B cell (primary cell): ENCODE results near the gene ANKRD33. TPM values are rescaled to one million over a fixed set of nuclear protein-coding genes. Genes with fewer than 3 reads are reported as not detected.

Experiments used
- ATAC-seq: fragments of 200-7000 bp; cut with Tn5 transposase; one replicate; pipeline ENCODE4 v1.10.0; 2021; ENCODE audit warnings: low read depth, mild to moderate bottlenecking, moderate number of reproducible peaks, moderate library complexity
- CTCF ChIA-PET: fragments of 350-600 bp; sonication (Branson Sonifier 250); formaldehyde crosslinking; loops from one replicate; lab custom pipeline; 2021; ENCODE audit warnings: antibody characterized with exemption, inconsistent platforms; lab: Charles Lee
- POLR2A ChIA-PET: fragments of 350-600 bp; sonication (Branson Sonifier 250); formaldehyde crosslinking; loops from one replicate; lab custom pipeline; 2021; ENCODE audit warnings: antibody characterized with exemption; lab: Charles Lee
- DNase-seq: peaks from one replicate; pipeline ENCODE4 v3.0.0; 2013
- H2AFZ ChIP-seq: 2 replicates; pipeline ENCODE4 v1.6.1; 2012; ENCODE audit warnings: mild to moderate bottlenecking, low read depth, low read length; ENCODE audit not compliant: insufficient read depth, poor library complexity, severe bottlenecking
- H3K27ac ChIP-seq, 2 donors: 1 replicate in 1 of 2; 2 replicates in 1 of 2; pipeline ENCODE4 v1.5.1; 2012 to 2013; ENCODE audit warnings: low read length in 2 of 2, mild to moderate bottlenecking in 2 of 2, moderate library complexity in 1 of 2
- H3K27me3 ChIP-seq, 4 experiments: fragments of 200-600 bp in 1 of 4; sonication (generic) in 1 of 4; replicated peaks in 1 of 4; 1 replicate in 2 of 4; 2 replicates in 2 of 4; pipeline versions ENCODE4 v1.6.1 to v1.7.0; 2013 to 2016; ENCODE audit warnings: low read length in 3 of 4, mild to moderate bottlenecking in 2 of 4, mixed read lengths in 1 of 4, moderate library complexity in 1 of 4; ENCODE audit not compliant: insufficient read depth in 4 of 4, control insufficient read depth in 3 of 4; ENCODE audit errors: control extremely low read depth in 1 of 4
- H3K36me3 ChIP-seq, 2 experiments: replicated peaks in 1 of 2; 1 replicate in 1 of 2; 2 replicates in 1 of 2; pipeline versions ENCODE4 v1.6.1 to v1.7.1; 2013; ENCODE audit warnings: low read length in 1 of 2; ENCODE audit not compliant: insufficient read depth in 2 of 2, control insufficient read depth in 1 of 2; ENCODE audit errors: control extremely low read depth in 1 of 2, extremely low read depth in 1 of 2
- H3K4me1 ChIP-seq, 2 donors: fragments of 200-600 bp in 1 of 2; sonication (generic) in 1 of 2; 1 replicate in 1 of 2; 2 replicates in 1 of 2; pipeline versions ENCODE4 v1.5.1 to v1.6.1; 2013 to 2017; ENCODE audit warnings: low read length in 2 of 2; ENCODE audit not compliant: control insufficient read depth in 2 of 2, insufficient read depth in 2 of 2
- H3K4me2 ChIP-seq: replicated peaks from 2 replicates; pipeline ENCODE3; 2012; ENCODE audit warnings: mild to moderate bottlenecking, low read depth, low read length; ENCODE audit not compliant: poor library complexity, severe bottlenecking
- H3K4me3 ChIP-seq, 5 experiments: fragments of 200-600 bp in 1 of 5; sonication (generic) in 1 of 5; 1 replicate in 3 of 5; 2 replicates in 2 of 5; pipeline versions ENCODE4 v1.5.1 to v1.7.0; 2011 to 2016; ENCODE audit warnings: low read length in 4 of 5, mild to moderate bottlenecking in 4 of 5, low read depth in 2 of 5, control low read depth in 1 of 5, moderate library complexity in 1 of 5; ENCODE audit not compliant: insufficient read depth in 1 of 5; ENCODE audit errors: control extremely low read depth in 1 of 5, extremely low read depth in 1 of 5
- H3K79me2 ChIP-seq: fragments of 200-600 bp; sonication (generic); one replicate; pipeline ENCODE4 v1.6.0; 2016; ENCODE audit warnings: low read length; ENCODE audit not compliant: control insufficient read depth, insufficient read depth
- H3K9ac ChIP-seq: fragments of 200-600 bp; sonication (generic); 2 replicates; pipeline ENCODE4 v1.6.1; 2017; ENCODE audit warnings: mild to moderate bottlenecking, low read length, moderate library complexity
- H3K9me3 ChIP-seq, 3 donors: one replicate each; pipeline versions ENCODE4 v1.6.1 to v1.7.1; 2013; ENCODE audit warnings: low read length in 2 of 3; ENCODE audit not compliant: control insufficient read depth in 2 of 3, insufficient read depth in 1 of 3; ENCODE audit errors: control extremely low read depth in 1 of 3
- H4K20me1 ChIP-seq: 2 replicates; pipeline ENCODE4 v1.6.0; 2012; ENCODE audit warnings: mild to moderate bottlenecking, low read length; ENCODE audit not compliant: insufficient read depth, control insufficient read depth, poor library complexity, severe bottlenecking
- H3K27ac Mint-ChIP-seq: one replicate; pipeline ENCODE4 v1.8.0; 2021; ENCODE audit warnings: mixed read lengths
- H3K27me3 Mint-ChIP-seq: one replicate; pipeline ENCODE4 v1.8.0; 2021; ENCODE audit warnings: mixed read lengths
- H3K4me1 Mint-ChIP-seq: one replicate; pipeline ENCODE4 v1.8.0; 2021; ENCODE audit warnings: mixed read lengths
- H3K4me3 Mint-ChIP-seq: one replicate; pipeline ENCODE4 v1.8.0; 2021; ENCODE audit warnings: mixed read lengths
- H3K9me3 Mint-ChIP-seq: one replicate; pipeline ENCODE4 v1.8.0; 2022; ENCODE audit warnings: mixed read lengths; ENCODE audit not compliant: insufficient read depth
- CTCF ChIP-seq: fragments of 200-600 bp; IDR thresholded peaks from one replicate; pipeline ENCODE4 v1.8.0; 2022; ENCODE audit warnings: antibody characterized with exemption, mild to moderate bottlenecking
- EZH2 ChIP-seq: IDR thresholded peaks from 2 replicates; pipeline ENCODE4 v1.6.1; 2012; ENCODE audit warnings: borderline replicate concordance, low read depth, mild to moderate bottlenecking, moderate library complexity, low read length; ENCODE audit not compliant: insufficient read depth, poor library complexity, severe bottlenecking
- WGBS: methylation state at CpG from one replicate; pipeline ENCODE4 v1.1.5; 2013; ENCODE audit warnings: missing lambda C conversion rate; ENCODE audit not compliant: insufficient coverage; 5-methylcytosine and 5-hydroxymethylcytosine counted together
- intact Hi-C: fragments of 100-400 bp; cut with micrococcal nuclease; formaldehyde crosslinking; loops from one replicate; pipeline ENCODE4 v1.10.0; 2022
- polyA plus RNA-seq: library from polyadenylated mRNA; depleted of rRNA; stranded (reverse); fragments of >200 nt; gene quantifications from 2 replicates; pipeline ENCODE4 v1.2.3, GENCODE V29; 2012
- total RNA-seq, 2 donors: library from RNA; stranded (reverse); fragments of 120-200 nt in 1 of 2; gene quantifications; 1 replicate in 1 of 2; 2 replicates in 1 of 2; pipeline versions ENCODE4 v1.2.3 to v1.2.4, GENCODE V29; 2013 to 2022

The ANKRD33 gene
- total and polyA plus RNA-seq, 2 donors (not counting 1 experiment from before 2014, with no cell fraction given), result not detected

- ATAC-seq (no peak), DNase-seq (no peak)
- Histone ChIP-seq H3K36me3 (no peaks in the 10 kb centered on the region), H3K4me3 (no peak overlapping the region), H3K27ac (no peak overlapping the region), H3K79me2 (no peaks in the 10 kb centered on the region), H3K4me1 (no peaks in the 10 kb centered on the region), H3K9me3 (no peaks in the 10 kb centered on the region), H3K9ac (no peak overlapping the region), H2AFZ (no peak overlapping the region), H3K27me3 (no peaks in the 10 kb centered on the region), H3K4me2 (no peak overlapping the region), H4K20me1 (no peaks in the 10 kb centered on the region)
- no peaks in the 10 kb centered on the region for H3K9me3 Mint-ChIP-seq
- no peak for TF ChIP-seq CTCF
- no peak for TF ChIP-seq EZH2
- no peak overlapping the region for H3K4me3 Mint-ChIP-seq
- ChIA-PET POLR2A (no interaction called here), CTCF (interaction anchor here (1.0 to 2.2 kb wide), 2 partner anchors 11 to 91 kb away, joined by 3 to 5 read pairs; no protein-coding TSS in a partner anchor)
- H3K4me1 Mint-ChIP-seq, result no peaks in the 10 kb centered on the region
- 97% methylated on average over 4 of the region's 4 CpGs for WGBS
- H3K27me3 Mint-ChIP-seq, result peaks cover 7% of the 10 kb centered on the region
- intact Hi-C loops, result no loop called here
- H3K27ac Mint-ChIP-seq, result no peak overlapping the region
Observed at GRCh38 chr12:51934080-51934479, 46.2 kb downstream of the ANKRD33 start.

- Mint-ChIP-seq H3K4me1 (no peaks in the 10 kb centered on the region), H3K9me3 (no peaks in the 10 kb centered on the region), H3K4me3 (no peak overlapping the region), H3K27ac (no peak overlapping the region), H3K27me3 (peaks cover 31% of the 10 kb centered on the region)
- Histone ChIP-seq H4K20me1 (no peaks in the 10 kb centered on the region), H3K4me2 (no peak overlapping the region), H3K36me3 (no peaks in the 10 kb centered on the region), H3K4me1 (no peaks in the 10 kb centered on the region), H2AFZ (no peak overlapping the region), H3K4me3 (no peak overlapping the region), H3K9me3 (no peaks in the 10 kb centered on the region), H3K9ac (no peak overlapping the region), H3K27ac (no peak overlapping the region), H3K79me2 (no peaks in the 10 kb centered on the region), H3K27me3 (peaks cover 0 to 7% (median 0%) of the 10 kb centered on the region in 4 experiments)
- intact Hi-C loops, result no loop called here
- ChIA-PET CTCF (interaction anchor here (0.6 kb wide), 1 partner anchor 68 kb away, joined by 3 read pairs; no protein-coding TSS in a partner anchor), POLR2A (no interaction called here)
- WGBS, result 100% methylated on average over 2 of the region's 2 CpGs
- DNase-seq (no peak), ATAC-seq (no peak)
- TF ChIP-seq CTCF (no peak), EZH2 (no peak)
Observed at GRCh38 chr12:51937926-51938325, 50.0 kb downstream of the ANKRD33 start.
